BE2C (cell line): ENCODE measurements around the gene ZFYVE16. TPM values are rescaled to one million over a fixed set of nuclear protein-coding genes. Genes with fewer than 3 reads are reported as not detected.

Experiments used
- DNase-seq: peaks from one replicate; pipeline ENCODE4 v3.0.0-alpha.2; 2020
- H3K27me3 ChIP-seq: fragments of 250-450 bp; sonication (Bioruptor Pico); 2 replicates; pipeline ENCODE4 v1.5.1; 2020; ENCODE audit warnings: mild to moderate bottlenecking
- H3K36me3 ChIP-seq: fragments of 250-450 bp; sonication (Bioruptor Pico); 2 replicates; pipeline ENCODE4 v1.5.1; 2020; ENCODE audit warnings: mild to moderate bottlenecking
- H3K4me1 ChIP-seq: fragments of 250-450 bp; sonication (Bioruptor Pico); 2 replicates; pipeline ENCODE4 v1.5.1; 2020
- H3K4me3 ChIP-seq: 2 replicates; pipeline ENCODE4 v1.5.1; 2011; ENCODE audit warnings: low read depth, low read length
- H3K9me3 ChIP-seq: fragments of 250-450 bp; sonication (Bioruptor Pico); 2 replicates; pipeline ENCODE4 v1.5.1; 2020
- CTCF ChIP-seq: IDR thresholded peaks from 2 replicates; pipeline ENCODE4 v1.5.1; 2012; ENCODE audit warnings: mild to moderate bottlenecking, low read depth, low read length
- polyA plus RNA-seq: library from polyadenylated mRNA; unstranded; fragments of >200 nt; gene quantifications from one replicate; pipeline ENCODE4 v1.2.1, GENCODE V29; 2012; ENCODE audit warnings: low read depth, missing spikeins; ENCODE audit not compliant: insufficient read length, insufficient read depth

Gene ZFYVE16
- 18.5 TPM for polyA plus RNA-seq

GRCh38 chr5:80407735-80408483 is at the start of gene ZFYVE16:
ZFYVE16 (plus strand) TSS chr5:80408064; CDS start chr5:80434148, 26,084 bp downstream.
- peak within 1 kb of the TSS; percentile 89 for H3K4me3 ChIP-seq
- peak; percentile 99 for DNase-seq
- H3K27me3 ChIP-seq = no peaks in the 10 kb centered on the region
- H3K9me3 ChIP-seq = no peaks in the 10 kb centered on the region
- peaks cover 3% of the 10 kb centered on the region for H3K36me3 ChIP-seq
- H3K4me1 ChIP-seq = no peaks in the 10 kb centered on the region; the same call in 1 of the 2 replicates
- TF ChIP-seq CTCF = peak; percentile 24

- 0 out of 2 replicates have a peak, but pooled peaks cover 2% of the 10 kb centered on the region for H3K4me1 ChIP-seq
- no peaks in the 10 kb centered on the region for H3K27me3 ChIP-seq
- H3K36me3 ChIP-seq = no peaks in the 10 kb centered on the region
- TF ChIP-seq CTCF = no peak
- H3K4me3 ChIP-seq = no peak overlapping the region
- no peaks in the 10 kb centered on the region for H3K9me3 ChIP-seq
- no peak for DNase-seq
These were observed 46.9 kb upstream of the ZFYVE16 start for GRCh38 chr5:80360914-80361444.

- no peak for DNase-seq
- no peaks in the 10 kb centered on the region for H3K9me3 ChIP-seq
- H3K36me3 ChIP-seq = no peaks in the 10 kb centered on the region
- H3K27me3 ChIP-seq = no peaks in the 10 kb centered on the region
- peaks cover 4% of the 10 kb centered on the region for H3K4me1 ChIP-seq
- TF ChIP-seq CTCF = no peak
- no peak overlapping the region for H3K4me3 ChIP-seq
These were observed 43.0 kb upstream of the ZFYVE16 start for GRCh38 chr5:80364892-80365291.

GRCh38 chr5:80368661-80369480 is 39.0 kb upstream of the ZFYVE16 start:
- no peak overlapping the region for H3K4me3 ChIP-seq
- no peak for TF ChIP-seq CTCF

GRCh38 chr5:80369521-80369920 is 38.3 kb upstream of the ZFYVE16 start:
- no peak for DNase-seq
- no peaks in the 10 kb centered on the region for H3K27me3 ChIP-seq
- peaks cover 7% of the 10 kb centered on the region for H3K4me1 ChIP-seq
- H3K9me3 ChIP-seq = no peaks in the 10 kb centered on the region
- H3K4me3 ChIP-seq = no peak overlapping the region
- H3K36me3 ChIP-seq = no peaks in the 10 kb centered on the region
- TF ChIP-seq CTCF = no peak

More at GRCh38 chr5:80368661-80369480, 39.0 kb upstream of the ZFYVE16 start:
- DNase-seq = no peak
- peaks cover 7% of the 10 kb centered on the region for H3K4me1 ChIP-seq
- no peaks in the 10 kb centered on the region for H3K9me3 ChIP-seq
- no peaks in the 10 kb centered on the region for H3K27me3 ChIP-seq
- no peaks in the 10 kb centered on the region for H3K36me3 ChIP-seq
